Erythroblast (primary cell): Measurements from ENCODE around the gene RNF8.
"Not testable (repeated sequence)": the region's sequence is repeated elsewhere in the genome, so short reads cannot be mapped to it uniquely, and the experiment has no call there.

Experiments
- DNase-seq, 2 experiments: peaks; one replicate each; lab custom pipeline; 2025; lab: John Stamatoyannopoulos, UW
- GATA1 ChIP-seq: IDR thresholded peaks from 2 replicates; pipeline ENCODE4 v1.6.1; 2011; ENCODE audit warnings: low read depth, mild to moderate bottlenecking, control low read depth, low read length, moderate library complexity
- POLR2A ChIP-seq: IDR thresholded peaks from 2 replicates; pipeline ENCODE4 v1.6.1; 2011; ENCODE audit warnings: mild to moderate bottlenecking, low read length

The RNF8 gene

DNA sequence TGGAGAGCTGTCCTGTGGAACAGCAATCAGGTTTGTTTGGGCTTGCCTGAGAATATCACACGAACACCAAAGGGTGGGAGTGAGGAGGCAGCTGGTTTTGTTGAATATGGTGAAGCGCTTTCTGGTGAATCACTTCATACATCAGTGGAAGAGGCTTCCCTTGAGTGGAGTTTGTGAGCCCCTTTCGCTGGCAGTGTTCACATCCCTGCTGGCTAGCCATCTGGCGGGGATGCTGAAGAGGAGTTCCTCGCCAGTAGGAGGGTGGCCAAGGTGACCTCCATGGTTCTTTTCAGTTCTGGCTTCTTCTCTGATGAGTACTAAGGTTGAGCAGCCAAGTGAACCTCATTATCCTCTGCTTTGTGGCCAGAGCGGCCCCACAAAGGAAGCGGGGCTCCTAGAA lies 37.7 kb upstream of the RNF8 start:
- DNase-seq, result no peak
- TF ChIP-seq POLR2A, result no peak

DNA sequence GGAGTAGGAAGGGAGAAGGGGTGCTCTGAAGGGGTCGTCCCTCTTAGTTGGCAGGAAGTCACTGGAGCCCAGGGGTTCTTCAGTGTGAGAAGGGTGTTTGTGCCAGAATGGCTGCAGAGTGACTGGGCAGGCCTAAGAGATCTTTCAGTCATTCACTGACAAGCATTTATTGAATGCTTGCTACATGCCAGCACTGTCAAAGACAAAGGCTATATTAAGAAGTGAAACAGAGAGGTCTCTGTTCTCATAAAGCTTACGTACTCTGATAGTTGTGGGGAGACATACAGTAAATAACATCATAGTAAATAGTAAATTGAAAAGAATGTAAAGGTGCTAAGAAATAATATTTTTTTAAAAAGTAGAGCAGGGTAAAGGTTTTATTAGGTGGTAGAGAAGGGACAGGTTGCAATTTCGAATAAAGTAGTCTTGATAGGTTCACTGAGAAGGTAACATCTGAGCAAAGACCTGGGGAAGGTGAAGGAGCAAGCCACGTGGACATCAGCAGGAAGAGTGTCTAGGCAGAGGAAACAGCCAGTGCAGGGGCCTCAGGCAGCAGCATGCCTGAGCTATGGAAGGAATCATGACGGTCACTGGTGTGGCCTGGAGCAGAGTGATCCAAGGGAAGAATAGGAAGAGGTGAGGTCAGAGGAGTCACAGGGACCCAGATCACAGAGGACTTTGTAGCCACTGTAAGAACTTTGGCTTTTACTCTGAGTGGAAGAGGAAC lies 36.3 kb upstream of the RNF8 start:
- no peak for TF ChIP-seq POLR2A
- TF ChIP-seq GATA1, result no peak

DNA sequence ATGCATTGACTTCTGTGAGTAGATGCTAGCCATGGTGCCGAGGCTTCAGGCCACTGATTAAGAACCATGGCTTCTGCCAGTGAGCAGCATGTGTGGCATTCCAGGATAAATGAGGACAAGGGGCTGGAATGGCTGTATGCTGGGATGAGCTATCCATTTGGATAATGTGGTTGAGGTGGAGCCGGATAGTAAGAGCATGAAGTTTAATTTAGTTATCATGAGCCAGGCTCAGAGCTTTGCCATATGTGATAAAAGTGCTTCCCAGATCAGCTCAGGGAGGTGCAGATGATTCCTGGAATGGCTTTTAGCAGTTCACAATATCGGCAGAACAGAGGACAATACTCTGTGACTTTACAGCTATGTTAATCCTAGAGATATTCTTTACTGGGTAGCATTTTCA lies 34.6 kb upstream of the RNF8 start:
- no peak for DNase-seq
- TF ChIP-seq GATA1, result no peak
- TF ChIP-seq POLR2A, result no peak

More for the DNA sequence above, 36.3 kb upstream of the RNF8 start:
- DNase-seq, result no peak

GRCh38 chr6:37319856-37320480 lies 33.8 kb upstream of the RNF8 start:
- DNase-seq, result no peak
- TF ChIP-seq GATA1, result no peak
- TF ChIP-seq POLR2A, result no peak

DNA sequence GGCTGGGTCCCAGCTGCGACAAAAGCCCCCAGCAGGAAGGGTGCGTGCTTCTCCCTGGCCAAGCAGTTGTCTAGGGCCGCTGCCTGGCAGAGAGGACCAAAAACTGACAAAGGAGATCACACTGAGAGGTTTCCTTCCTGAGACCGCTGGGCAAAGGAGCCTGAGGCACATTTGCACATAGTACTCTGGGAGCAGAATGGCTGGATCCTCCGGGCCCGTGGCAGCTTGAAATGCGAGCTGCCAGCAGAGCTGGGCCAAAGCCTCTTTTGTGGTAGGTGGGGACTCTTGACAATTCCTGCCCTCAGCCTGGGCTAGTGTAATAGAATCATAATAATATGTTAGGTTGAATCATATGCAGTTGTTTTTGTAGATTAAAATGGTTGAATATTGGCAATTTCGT lies 33.1 kb upstream of the RNF8 start:
- no peak for DNase-seq
- TF ChIP-seq GATA1 (no peak), POLR2A (no peak)

DNA sequence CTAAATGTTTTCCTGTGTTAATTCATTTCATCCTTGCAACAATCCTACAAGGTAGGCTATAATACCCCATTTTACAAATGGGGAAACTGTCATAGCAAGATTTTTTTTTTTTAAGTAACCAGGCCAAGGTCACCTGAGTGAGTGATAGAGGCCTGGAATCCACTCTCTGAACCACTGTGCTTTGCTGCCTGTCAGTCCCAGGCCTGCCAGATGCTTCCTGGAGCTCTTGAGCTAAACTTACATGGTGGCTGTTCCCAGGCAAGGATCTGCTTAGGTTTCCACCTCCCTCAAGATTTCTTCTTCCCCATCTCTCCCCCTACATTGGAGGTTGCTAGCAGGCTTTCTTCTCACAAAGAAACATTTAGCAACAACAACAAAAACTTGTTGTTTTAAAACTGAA lies 32.7 kb upstream of the RNF8 start:
- TF ChIP-seq POLR2A (no peak), GATA1 (no peak)
- no peak for DNase-seq

- DNase-seq, result no peak
- TF ChIP-seq POLR2A, result no peak
- no peak for TF ChIP-seq GATA1
These were observed 32.0 kb upstream of the RNF8 start for GRCh38 chr6:37321516-37322415.

- peak; percentile 16 to 23 for DNase-seq
These were observed 30.2 kb upstream of the RNF8 start for GRCh38 chr6:37323580-37323979.

GRCh38 chr6:37324131-37325033 lies 29.4 kb upstream of the RNF8 start:
- TF ChIP-seq GATA1, result no peak
- TF ChIP-seq POLR2A, result no peak
- DNase-seq, result peak in 1 of 2 experiments; percentile 21

More at GRCh38 chr6:37323580-37323979, 30.2 kb upstream of the RNF8 start:
- TF ChIP-seq GATA1 (no peak), POLR2A (no peak)

- DNase-seq, result not testable (repeated sequence)
These were observed 23.4 kb upstream of the RNF8 start for GRCh38 chr6:37330345-37330744.

DNA sequence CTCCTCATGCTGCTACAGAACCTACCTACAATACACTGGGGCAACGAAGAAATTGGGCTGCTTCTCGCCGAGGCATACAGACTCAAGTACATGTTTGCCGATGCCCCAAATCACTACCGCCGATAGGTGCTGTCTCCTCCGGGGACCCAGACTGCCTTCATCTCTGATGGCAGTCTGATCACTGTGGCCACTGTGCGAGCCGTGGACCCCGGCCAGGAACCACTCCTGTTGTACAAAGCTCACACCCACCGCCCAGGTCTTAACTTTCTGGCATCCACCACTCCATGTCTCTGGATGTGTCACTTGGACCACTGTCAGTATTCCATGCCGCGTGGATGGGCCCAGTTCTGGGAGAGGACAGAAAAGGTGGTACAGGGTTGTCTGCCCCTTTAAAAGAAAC lies 22.7 kb upstream of the RNF8 start:
- no peak for DNase-seq
- TF ChIP-seq POLR2A, result no peak
- no peak for TF ChIP-seq GATA1

GRCh38 chr6:37332894-37333293 lies 20.9 kb upstream of the RNF8 start:
- no peak for DNase-seq
- no peak for TF ChIP-seq GATA1
- TF ChIP-seq POLR2A, result no peak

GRCh38 chr6:37334047-37334446 lies 19.7 kb upstream of the RNF8 start:
- no peak for TF ChIP-seq POLR2A
- no peak for TF ChIP-seq GATA1
- DNase-seq, result no peak

- DNase-seq, result not testable (repeated sequence)
These were observed 15.5 kb upstream of the RNF8 start for GRCh38 chr6:37338317-37338716.
